GM21723 (cell line): ENCODE measurements around the gene PATL2.
"Not testable (repeated sequence)": the region's sequence is repeated elsewhere in the genome, so short reads cannot be mapped to it uniquely, and the experiment has no call there.

Experiments used
- ATAC-seq: cut with Tn5 transposase; IDR thresholded peaks from one replicate; pipeline ENCODE4 v1.9.1; 2021; ENCODE audit warnings: mild to moderate bottlenecking, moderate library complexity; ENCODE audit not compliant: unreplicated experiment

Gene PATL2

GRCh38 chr15:44711096-44711742 is at the start of gene PATL2, which contains the start of gene B2M:
TSS of gene PATL2 (minus strand) at chr15:44711323. CDS start at chr15:44676490, 34,833 bp downstream.
TSS of gene B2M (plus strand) at chr15:44711517. CDS start at chr15:44711547, 30 bp downstream.
- peak; percentile 74 for ATAC-seq

- no peak for ATAC-seq
Measured at GRCh38 chr15:44753345-44753744, 42.2 kb upstream of the PATL2 start.

- ATAC-seq: not testable (repeated sequence)
Measured at GRCh38 chr15:44743454-44743853, 32.3 kb upstream of the PATL2 start.

- not testable (repeated sequence) for ATAC-seq
Measured at GRCh38 chr15:44739222-44739847, 28.2 kb upstream of the PATL2 start.

GRCh38 chr15:44738340-44738984 is 27.3 kb upstream of the PATL2 start:
- ATAC-seq: no peak

- ATAC-seq: peak; percentile 44
Measured at GRCh38 chr15:44736181-44736765, 25.1 kb upstream of the PATL2 start, which contains the start of gene TRIM69. TSS of gene TRIM69 (plus strand) at chr15:44736528. CDS start at chr15:44736705, 177 bp downstream.

- ATAC-seq: peak; percentile 53
Measured at GRCh38 chr15:44735482-44736180, 24.5 kb upstream of the PATL2 start.

- no peak for ATAC-seq
Measured at GRCh38 chr15:44734839-44735481, 23.8 kb upstream of the PATL2 start.

- peak; percentile 3 for ATAC-seq
Measured at GRCh38 chr15:44729408-44730127, 18.4 kb upstream of the PATL2 start.

- ATAC-seq: peak; percentile 71
Measured at GRCh38 chr15:44728576-44729407, 17.7 kb upstream of the PATL2 start.

GRCh38 chr15:44728232-44728575 is 17.1 kb upstream of the PATL2 start:
- not testable (repeated sequence) for ATAC-seq

GRCh38 chr15:44727485-44728231 is 16.5 kb upstream of the PATL2 start:
- ATAC-seq: no peak

GRCh38 chr15:44726568-44727484 is 15.7 kb upstream of the PATL2 start:
- ATAC-seq: peak; percentile 42

GRCh38 chr15:44726136-44726535 is 15.0 kb upstream of the PATL2 start:
- no peak for ATAC-seq

- ATAC-seq: no peak
Measured at GRCh38 chr15:44722011-44722410, 10.9 kb upstream of the PATL2 start.

- ATAC-seq: no peak
Measured at GRCh38 chr15:44720460-44721176, 9.5 kb upstream of the PATL2 start.
